ENCODE data around the gene MGAT5.

Gene MGAT5

GRCh38 chr2:134420920-134421319 is 167.0 kb downstream of the MGAT5 start:
- DNase-seq (ENCODE audit: low read depth in 2 of 2): no peak

GRCh38 chr2:134421556-134422328 is 167.9 kb downstream of the MGAT5 start:
- DNase-seq (ENCODE audit: low read depth in 2 of 2): no peak

GRCh38 chr2:134425724-134426496 is 172.0 kb downstream of the MGAT5 start:
- no peak for DNase-seq (ENCODE audit: low read depth in 2 of 2)

- no peak for DNase-seq (ENCODE audit: low read depth in 2 of 2)
These were observed 172.8 kb downstream of the MGAT5 start for GRCh38 chr2:134426721-134427120.

- no peak for DNase-seq (ENCODE audit: low read depth in 2 of 2)
These were observed 176.0 kb downstream of the MGAT5 start for GRCh38 chr2:134429886-134430285.

- DNase-seq (ENCODE audit: low read depth in 2 of 2): no peak
These were observed 178.1 kb downstream of the MGAT5 start for GRCh38 chr2:134431838-134432434.

GRCh38 chr2:134432435-134432883 is 178.6 kb downstream of the MGAT5 start:
- DNase-seq (ENCODE audit: low read depth in 2 of 2): no peak

- no peak for DNase-seq (ENCODE audit: low read depth in 2 of 2)
These were observed 179.6 kb downstream of the MGAT5 start for GRCh38 chr2:134433469-134433868.

GRCh38 chr2:134433979-134434378 is 180.1 kb downstream of the MGAT5 start:
- DNase-seq (ENCODE audit: low read depth in 2 of 2): no peak

GRCh38 chr2:134435505-134435904 is 181.6 kb downstream of the MGAT5 start:
- no peak for DNase-seq (ENCODE audit: low read depth in 2 of 2)

GRCh38 chr2:134435936-134436335 is 182.1 kb downstream of the MGAT5 start:
- no peak for DNase-seq (ENCODE audit: low read depth in 2 of 2)

- DNase-seq (ENCODE audit: low read depth in 2 of 2): no peak
These were observed 182.8 kb downstream of the MGAT5 start for GRCh38 chr2:134436706-134437105.

GRCh38 chr2:134438371-134438770 is 184.5 kb downstream of the MGAT5 start:
- DNase-seq (ENCODE audit: low read depth in 2 of 2): no peak

- DNase-seq (ENCODE audit: low read depth in 2 of 2): no peak
These were observed 186.6 kb downstream of the MGAT5 start for GRCh38 chr2:134440336-134440909.

GRCh38 chr2:134441153-134441863 is 187.4 kb downstream of the MGAT5 start:
- no peak for DNase-seq (ENCODE audit: low read depth in 2 of 2)

- DNase-seq (ENCODE audit: low read depth in 2 of 2): no peak
These were observed 190.1 kb downstream of the MGAT5 start for GRCh38 chr2:134443814-134444480.

GRCh38 chr2:134445116-134445515 is 191.2 kb downstream of the MGAT5 start:
- DNase-seq (ENCODE audit: low read depth in 2 of 2): no peak

- DNase-seq (ENCODE audit: low read depth in 2 of 2): no peak
These were observed 192.1 kb downstream of the MGAT5 start for GRCh38 chr2:134445985-134446382.

GRCh38 chr2:134446383-134447017 is 192.6 kb downstream of the MGAT5 start:
- DNase-seq (ENCODE audit: low read depth in 2 of 2): no peak

- no peak for DNase-seq (ENCODE audit: low read depth in 2 of 2)
These were observed 193.8 kb downstream of the MGAT5 start for GRCh38 chr2:134447669-134448068.

GRCh38 chr2:134448650-134449049 is 194.8 kb downstream of the MGAT5 start:
- DNase-seq (ENCODE audit: low read depth in 2 of 2): no peak
